ENCODE data around the gene PLXNA3.
A peak's percentile ranks its signal among the peaks of the same experiment; 100 is the strongest.
"Not testable (repeated sequence)": the region's sequence is repeated elsewhere in the genome, so short reads cannot be mapped to it uniquely, and the experiment has no call there.

PLXNA3 gene

GRCh38 chrX:154481911-154482601 is 24.0 kb downstream of the PLXNA3 start:
- DNase-seq, result no peak

GRCh38 chrX:154482786-154483185 is 24.7 kb downstream of the PLXNA3 start:
- no peak for DNase-seq

- DNase-seq, result no peak
Measured at GRCh38 chrX:154483325-154483724, 25.2 kb downstream of the PLXNA3 start.

- DNase-seq, result no peak
Measured at GRCh38 chrX:154484255-154485149, 26.4 kb downstream of the PLXNA3 start.

GRCh38 chrX:154485150-154486051 is 27.3 kb downstream of the PLXNA3 start:
- peak; percentile 11 for DNase-seq

GRCh38 chrX:154486052-154486395 is 27.9 kb downstream of the PLXNA3 start:
- peak; percentile 34 for DNase-seq

- peak; percentile 34 for DNase-seq
Measured at GRCh38 chrX:154486396-154487207, 28.5 kb downstream of the PLXNA3 start, which contains the start of gene UBL4A. TSS of gene UBL4A (minus strand) at chrX:154486615. CDS start at chrX:154486584, 31 bp downstream.

- DNase-seq, result no peak
Measured at GRCh38 chrX:154487518-154488290, 29.6 kb downstream of the PLXNA3 start.

GRCh38 chrX:154488336-154489075 is 30.4 kb downstream of the PLXNA3 start:
- no peak for DNase-seq

- no peak for DNase-seq
Measured at GRCh38 chrX:154489182-154489581, 31.1 kb downstream of the PLXNA3 start.

GRCh38 chrX:154490021-154490413 is 31.9 kb downstream of the PLXNA3 start:
- peak; percentile 31 for DNase-seq

- peak; percentile 92 for DNase-seq
Measured at GRCh38 chrX:154490414-154491083, 32.5 kb downstream of the PLXNA3 start, which contains the start of gene SLC10A3. TSS of gene SLC10A3 (minus strand) at chrX:154490629. CDS start at chrX:154488940, 1,689 bp downstream.

- no peak for DNase-seq
Measured at GRCh38 chrX:154494715-154495114, 36.6 kb downstream of the PLXNA3 start.

GRCh38 chrX:154495472-154495922 is 37.4 kb downstream of the PLXNA3 start:
- DNase-seq, result no peak

GRCh38 chrX:154496591-154497137 is 38.6 kb downstream of the PLXNA3 start:
- not testable (repeated sequence) for DNase-seq

GRCh38 chrX:154501423-154501822 is 43.3 kb downstream of the PLXNA3 start:
- DNase-seq, result not testable (repeated sequence)

GRCh38 chrX:154502098-154502497 is 44.0 kb downstream of the PLXNA3 start:
- no peak for DNase-seq

GRCh38 chrX:154502989-154503388 is 44.9 kb downstream of the PLXNA3 start:
- no peak for DNase-seq

GRCh38 chrX:154505734-154506133 is 47.7 kb downstream of the PLXNA3 start:
- DNase-seq, result no peak
